Panc1 (cell line): ENCODE results near the gene GOSR1.

ENCODE experiments used
- POLR2AphosphoS5 ChIP-seq: IDR thresholded peaks from 2 replicates; pipeline ENCODE4 v1.6.1; 2012; ENCODE audit warnings: mild to moderate bottlenecking, low read depth, low read length, moderate library complexity
- SIN3A ChIP-seq: IDR thresholded peaks from 2 replicates; pipeline ENCODE4 v1.6.1; 2012; ENCODE audit warnings: low read depth, mild to moderate bottlenecking, low read length, moderate library complexity, borderline replicate concordance; ENCODE audit not compliant: insufficient read depth
- TF ChIP-seq, protein P1 (sequence below): fragments of 450-650 bp; IDR thresholded peaks from 2 replicates; pipeline ENCODE4 v1.5.1; 2017; ENCODE audit warnings: mild to moderate bottlenecking
- TF ChIP-seq, protein P2 (sequence below), 2 experiments: IDR thresholded peaks; 2 replicates each; pipeline ENCODE4 v1.6.1; 2011 to 2012; ENCODE audit warnings: low read depth in 2 of 2, control low read depth in 1 of 2, low read length in 1 of 2, mild to moderate bottlenecking in 1 of 2, moderate library complexity in 1 of 2; ENCODE audit not compliant: insufficient read depth in 1 of 2

DNA sequence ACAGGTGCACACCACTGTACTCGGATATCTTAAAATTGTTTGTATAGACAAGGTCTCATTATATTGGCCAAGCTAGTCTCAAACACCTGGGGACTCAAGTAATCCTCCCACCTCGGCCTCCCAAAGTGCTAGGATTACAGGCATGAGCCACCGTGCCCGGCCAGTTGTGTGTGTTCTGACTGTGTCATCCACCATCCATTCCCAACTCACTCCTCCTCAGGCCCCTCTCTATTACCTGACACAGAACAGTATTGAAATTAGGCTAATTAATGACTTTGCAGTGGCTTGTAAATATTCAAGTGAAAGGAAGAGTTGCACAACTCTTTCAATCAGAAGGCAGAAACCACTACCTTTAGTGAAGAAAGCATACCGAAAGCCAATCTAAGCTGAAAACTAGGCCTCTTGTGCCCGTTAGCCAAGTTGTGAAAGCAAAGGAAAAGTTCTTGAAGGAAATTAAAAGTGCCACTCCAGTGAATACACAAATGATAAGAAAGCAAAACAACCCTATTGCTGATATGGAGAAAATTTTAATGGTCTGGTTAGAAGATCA is 28.7 kb downstream of the GOSR1 start:
- TF ChIP-seq, protein P1, sequence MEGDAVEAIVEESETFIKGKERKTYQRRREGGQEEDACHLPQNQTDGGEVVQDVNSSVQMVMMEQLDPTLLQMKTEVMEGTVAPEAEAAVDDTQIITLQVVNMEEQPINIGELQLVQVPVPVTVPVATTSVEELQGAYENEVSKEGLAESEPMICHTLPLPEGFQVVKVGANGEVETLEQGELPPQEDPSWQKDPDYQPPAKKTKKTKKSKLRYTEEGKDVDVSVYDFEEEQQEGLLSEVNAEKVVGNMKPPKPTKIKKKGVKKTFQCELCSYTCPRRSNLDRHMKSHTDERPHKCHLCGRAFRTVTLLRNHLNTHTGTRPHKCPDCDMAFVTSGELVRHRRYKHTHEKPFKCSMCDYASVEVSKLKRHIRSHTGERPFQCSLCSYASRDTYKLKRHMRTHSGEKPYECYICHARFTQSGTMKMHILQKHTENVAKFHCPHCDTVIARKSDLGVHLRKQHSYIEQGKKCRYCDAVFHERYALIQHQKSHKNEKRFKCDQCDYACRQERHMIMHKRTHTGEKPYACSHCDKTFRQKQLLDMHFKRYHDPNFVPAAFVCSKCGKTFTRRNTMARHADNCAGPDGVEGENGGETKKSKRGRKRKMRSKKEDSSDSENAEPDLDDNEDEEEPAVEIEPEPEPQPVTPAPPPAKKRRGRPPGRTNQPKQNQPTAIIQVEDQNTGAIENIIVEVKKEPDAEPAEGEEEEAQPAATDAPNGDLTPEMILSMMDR: no peak
- TF ChIP-seq POLR2AphosphoS5 (no peak), SIN3A (no peak)
- TF ChIP-seq, protein P2, sequence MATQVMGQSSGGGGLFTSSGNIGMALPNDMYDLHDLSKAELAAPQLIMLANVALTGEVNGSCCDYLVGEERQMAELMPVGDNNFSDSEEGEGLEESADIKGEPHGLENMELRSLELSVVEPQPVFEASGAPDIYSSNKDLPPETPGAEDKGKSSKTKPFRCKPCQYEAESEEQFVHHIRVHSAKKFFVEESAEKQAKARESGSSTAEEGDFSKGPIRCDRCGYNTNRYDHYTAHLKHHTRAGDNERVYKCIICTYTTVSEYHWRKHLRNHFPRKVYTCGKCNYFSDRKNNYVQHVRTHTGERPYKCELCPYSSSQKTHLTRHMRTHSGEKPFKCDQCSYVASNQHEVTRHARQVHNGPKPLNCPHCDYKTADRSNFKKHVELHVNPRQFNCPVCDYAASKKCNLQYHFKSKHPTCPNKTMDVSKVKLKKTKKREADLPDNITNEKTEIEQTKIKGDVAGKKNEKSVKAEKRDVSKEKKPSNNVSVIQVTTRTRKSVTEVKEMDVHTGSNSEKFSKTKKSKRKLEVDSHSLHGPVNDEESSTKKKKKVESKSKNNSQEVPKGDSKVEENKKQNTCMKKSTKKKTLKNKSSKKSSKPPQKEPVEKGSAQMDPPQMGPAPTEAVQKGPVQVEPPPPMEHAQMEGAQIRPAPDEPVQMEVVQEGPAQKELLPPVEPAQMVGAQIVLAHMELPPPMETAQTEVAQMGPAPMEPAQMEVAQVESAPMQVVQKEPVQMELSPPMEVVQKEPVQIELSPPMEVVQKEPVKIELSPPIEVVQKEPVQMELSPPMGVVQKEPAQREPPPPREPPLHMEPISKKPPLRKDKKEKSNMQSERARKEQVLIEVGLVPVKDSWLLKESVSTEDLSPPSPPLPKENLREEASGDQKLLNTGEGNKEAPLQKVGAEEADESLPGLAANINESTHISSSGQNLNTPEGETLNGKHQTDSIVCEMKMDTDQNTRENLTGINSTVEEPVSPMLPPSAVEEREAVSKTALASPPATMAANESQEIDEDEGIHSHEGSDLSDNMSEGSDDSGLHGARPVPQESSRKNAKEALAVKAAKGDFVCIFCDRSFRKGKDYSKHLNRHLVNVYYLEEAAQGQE (IDR thresholded peaks at IDR 0.05; ENCODE audit: insufficient read depth in 1 of 2, low read depth in 2 of 2, low read length in 1 of 2): no peak
